GM18951 (cell line): ENCODE measurements around the gene ALS2CL.

Experiments used
- POLR2A ChIP-seq: IDR thresholded peaks from 4 replicates; pipeline ENCODE4 v1.6.1; 2011; ENCODE audit warnings: mild to moderate bottlenecking; ENCODE audit not compliant: insufficient read length, insufficient read depth; ENCODE audit errors: extremely low read depth
- in situ Hi-C: fragments of 300-500 bp; cut with MboI; formaldehyde crosslinking; loops from one replicate; pipeline ENCODE4 v1.12.0; 2022; ENCODE audit warnings: low sequenced_read_pairs, mixed read lengths, inconsistent platforms; ENCODE audit not compliant: unreplicated experiment

ALS2CL gene

GRCh38 chr3:46695177-46695961 is 1.9 kb upstream of the ALS2CL start:
- no peak for TF ChIP-seq POLR2A
- in situ Hi-C loops: no loop called here

- in situ Hi-C loops: no loop called here
Measured at GRCh38 chr3:46694520-46694919, 1.0 kb upstream of the ALS2CL start.

DNA sequence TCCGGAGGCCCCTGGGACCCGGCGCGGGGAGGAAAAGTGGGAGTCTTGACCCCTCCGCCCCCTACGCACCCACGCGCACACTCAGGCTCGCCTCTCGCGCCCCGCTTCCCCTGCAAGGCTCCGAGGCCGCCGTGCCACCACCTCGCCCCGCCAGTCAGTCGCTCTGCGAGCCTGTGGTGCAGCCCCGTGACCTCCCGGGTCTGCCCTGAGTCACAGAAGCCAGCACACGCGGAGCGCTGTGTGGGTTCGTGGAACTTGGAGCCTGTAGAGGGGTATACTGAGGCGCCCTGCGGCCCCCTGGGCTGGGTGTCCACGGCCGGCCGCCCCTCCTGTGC is 380 bp upstream of the ALS2CL start:
- in situ Hi-C loops: no loop called here
- TF ChIP-seq POLR2A: no peak

More at GRCh38 chr3:46694520-46694919, 1.0 kb upstream of the ALS2CL start:
- no peak for TF ChIP-seq POLR2A

- in situ Hi-C loops: no loop called here
- TF ChIP-seq POLR2A: no peak
Measured at GRCh38 chr3:46692566-46692990, 901 bp downstream of the ALS2CL start.

GRCh38 chr3:46690798-46691197 is 2.7 kb downstream of the ALS2CL start:
- no peak for TF ChIP-seq POLR2A
- in situ Hi-C loops: no loop called here

DNA sequence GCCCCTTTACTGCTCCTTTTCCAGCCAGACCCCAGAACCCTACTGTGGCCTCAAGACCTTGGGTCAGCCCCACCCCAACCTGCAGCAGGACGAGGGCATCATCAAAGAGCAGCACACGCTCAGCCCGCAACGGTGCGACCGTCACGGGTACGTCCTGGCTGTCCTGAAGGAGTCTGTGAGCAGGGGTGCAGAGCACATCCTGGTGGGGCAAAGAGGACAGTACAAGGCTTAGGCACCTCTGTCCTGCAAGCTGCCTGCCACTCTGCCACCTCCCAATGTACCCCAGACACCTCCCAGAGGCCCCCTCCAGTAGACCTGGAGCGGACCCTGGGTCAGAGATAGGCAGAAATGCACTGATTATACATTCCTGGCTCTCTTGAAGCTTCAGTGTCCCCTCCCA is 8.0 kb downstream of the ALS2CL start:
- no peak for TF ChIP-seq POLR2A
- in situ Hi-C loops: no loop called here

GRCh38 chr3:46684891-46685290 is 8.6 kb downstream of the ALS2CL start:
- TF ChIP-seq POLR2A: no peak
- in situ Hi-C loops: no loop called here

- no peak for TF ChIP-seq POLR2A
- in situ Hi-C loops: no loop called here
Measured at GRCh38 chr3:46682974-46683373, 10.5 kb downstream of the ALS2CL start.

DNA sequence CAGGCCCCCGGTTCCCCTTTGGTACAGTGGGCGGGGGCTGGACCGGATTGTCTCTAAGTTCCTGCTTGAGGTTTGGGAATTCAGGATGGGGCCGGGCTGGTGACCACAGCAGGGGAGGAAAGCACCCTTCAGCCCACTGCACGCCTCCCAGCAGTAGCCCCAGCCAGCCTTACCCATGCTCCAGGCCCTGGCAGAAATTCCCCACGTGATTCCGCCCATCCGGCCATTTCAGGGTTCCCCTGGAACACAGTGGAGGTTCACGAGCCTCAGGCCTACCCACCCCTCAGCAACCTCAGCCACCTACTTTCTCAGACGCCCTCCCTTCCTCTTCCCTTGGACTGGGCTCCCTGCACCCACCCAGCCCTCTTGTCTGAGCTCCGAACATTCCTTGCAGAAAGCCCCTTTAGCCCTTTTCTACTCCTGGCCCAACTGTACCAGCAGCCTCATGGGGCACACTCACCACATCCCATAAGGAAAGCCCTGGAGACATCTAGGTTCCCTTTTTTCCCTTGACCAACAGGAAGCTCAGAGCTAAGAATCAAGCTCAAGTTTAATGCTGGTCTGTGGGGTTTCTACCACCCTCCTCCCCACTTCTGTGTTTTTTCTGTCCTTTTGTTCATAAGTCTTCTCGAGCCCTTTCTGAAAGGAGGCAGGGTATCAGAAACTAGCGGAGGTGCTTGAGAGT is 11.5 kb downstream of the ALS2CL start:
- no peak for TF ChIP-seq POLR2A
- in situ Hi-C loops: no loop called here

GRCh38 chr3:46681387-46681786 is 12.1 kb downstream of the ALS2CL start:
- in situ Hi-C loops: no loop called here
- no peak for TF ChIP-seq POLR2A

GRCh38 chr3:46680298-46680826 is 13.1 kb downstream of the ALS2CL start:
- in situ Hi-C loops: no loop called here
- no peak for TF ChIP-seq POLR2A

DNA sequence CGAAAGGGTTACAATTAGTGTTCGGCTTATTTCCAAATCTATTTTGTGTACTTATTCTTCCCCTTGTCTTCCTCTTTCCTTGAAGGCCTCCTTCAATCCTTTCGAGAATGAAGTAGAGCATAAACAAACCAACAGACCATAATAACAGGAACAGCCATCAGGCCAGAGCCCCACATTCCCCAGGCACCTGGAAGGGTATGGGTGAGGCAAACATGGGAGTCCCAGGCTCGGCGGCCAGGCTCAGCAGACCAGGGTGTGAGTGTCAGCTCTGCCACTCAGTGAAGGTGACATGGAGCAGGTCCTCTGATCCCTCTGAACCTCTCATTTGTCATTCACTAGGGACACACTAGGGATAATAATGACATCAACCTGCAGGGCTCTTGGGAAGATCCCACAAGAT is 13.8 kb downstream of the ALS2CL start:
- no peak for TF ChIP-seq POLR2A
- in situ Hi-C loops: no loop called here

DNA sequence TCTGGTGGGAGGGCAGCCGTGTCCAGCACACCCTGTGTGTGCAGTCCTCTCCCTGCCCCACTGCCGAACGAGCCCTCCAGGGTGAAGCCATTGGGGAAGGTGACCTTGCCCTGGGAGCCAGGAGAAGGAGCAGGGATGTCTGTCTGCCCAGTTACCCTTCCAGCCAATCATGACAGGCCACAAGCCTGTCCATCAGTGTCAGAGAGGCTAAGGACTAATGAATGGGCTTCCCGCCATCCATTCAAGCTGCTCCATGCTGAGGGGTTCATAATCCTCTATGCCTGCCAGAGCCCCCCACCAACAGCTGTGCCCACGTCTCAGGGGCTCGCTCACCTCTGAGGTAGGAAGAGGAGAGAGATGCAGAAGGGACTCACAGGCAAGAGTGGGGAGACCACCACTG is 15.2 kb downstream of the ALS2CL start:
- in situ Hi-C loops: no loop called here
- no peak for TF ChIP-seq POLR2A

DNA sequence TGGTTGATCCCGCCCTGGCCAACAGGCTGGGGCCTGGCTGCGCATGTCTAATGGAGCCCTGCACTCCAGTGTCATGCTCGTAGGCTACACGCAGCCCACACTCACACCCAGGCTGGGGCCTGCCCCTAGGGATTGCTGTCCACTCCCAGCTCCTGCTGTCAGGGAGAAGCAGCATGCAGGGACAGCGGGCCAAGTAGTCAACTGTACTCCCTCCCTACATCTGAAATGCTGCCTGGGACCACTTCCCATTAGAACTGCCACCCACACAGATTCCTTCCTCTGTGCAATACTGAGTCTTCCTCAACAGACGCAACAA is 16.1 kb downstream of the ALS2CL start:
- in situ Hi-C loops: no loop called here
- TF ChIP-seq POLR2A: no peak
